ENCODE results near the gene SYN1.

GRCh38 chrX:47576021-47576898 is 43.4 kb downstream of the SYN1 start:
- no peak for TF ChIP-seq CTCF (conservative IDR thresholded peaks at IDR 0.05; ENCODE audit: low read depth in 2 of 2)
- TF ChIP-seq POLR2AphosphoS5 (IDR thresholded peaks at IDR 0.05; ENCODE audit: low read depth): no peak

Data from GM23338 (cell line).